Activated naive CD8-positive, alpha-beta T cell treated with anti-CD3 and anti-CD28 coated beads, Interleukin-2, amount 50 U/mL, for 16 hours (primary cell): ENCODE data around the gene IGF2BP3.

ENCODE experiments used
- DNase-seq: peaks from one replicate; pipeline ENCODE4 v3.0.0-alpha.2; 2020; ENCODE audit warnings: low read depth, low spot score

Gene IGF2BP3

DNA sequence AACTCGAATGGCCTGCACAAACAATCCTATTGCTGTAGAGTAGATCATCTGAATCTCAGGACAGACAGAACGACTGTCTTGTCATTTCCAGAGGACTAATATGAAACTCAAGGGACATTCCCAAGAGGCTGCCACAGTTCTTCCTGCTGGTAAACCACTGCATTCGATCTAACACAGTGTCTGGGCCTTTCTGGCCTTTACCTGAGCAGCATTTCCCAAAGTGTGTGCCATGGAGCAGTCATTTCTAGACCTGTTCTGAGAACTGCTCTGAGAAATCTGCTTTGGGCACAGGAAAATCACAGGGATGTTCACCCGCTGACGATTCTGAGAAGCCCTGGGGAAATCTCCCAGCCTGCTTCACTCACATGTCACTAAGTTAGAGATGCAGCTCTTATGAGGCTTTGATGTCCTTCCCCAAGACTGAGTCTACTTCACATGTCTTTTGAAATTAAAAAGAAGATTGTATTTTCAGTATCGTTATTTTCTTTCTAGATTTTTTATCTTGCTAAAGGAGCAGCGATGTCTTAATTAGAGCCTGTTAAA is 205.3 kb downstream of the IGF2BP3 start:
- no peak for DNase-seq

DNA sequence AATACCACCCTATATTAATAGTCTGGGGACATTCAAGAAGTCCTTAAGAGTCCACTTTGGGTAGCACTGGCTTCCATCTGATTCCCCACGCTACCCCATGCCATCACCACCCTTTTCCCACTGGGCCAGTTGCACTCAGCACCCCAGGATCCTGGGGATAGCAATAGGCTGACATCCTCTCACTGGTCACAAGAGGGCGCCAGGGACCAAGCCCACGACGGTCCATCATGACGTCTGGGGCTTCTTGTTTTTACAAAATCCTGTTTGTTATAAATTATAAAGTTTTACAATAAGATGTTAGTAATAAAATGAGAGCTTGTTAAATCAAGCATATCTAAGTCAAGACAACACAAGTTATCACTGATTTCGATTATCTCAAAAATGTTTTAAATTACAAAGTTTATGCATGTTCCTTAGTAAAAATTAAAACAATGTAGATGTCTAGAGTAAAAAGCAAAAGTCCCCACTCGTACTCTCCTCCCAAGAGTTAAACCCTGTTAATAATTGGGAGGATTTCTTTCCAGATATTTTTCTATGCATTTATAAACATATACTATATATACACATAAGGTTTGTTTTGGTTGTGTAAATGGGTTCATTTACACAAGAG is 208.3 kb downstream of the IGF2BP3 start:
- DNase-seq = peak; percentile 17

DNA sequence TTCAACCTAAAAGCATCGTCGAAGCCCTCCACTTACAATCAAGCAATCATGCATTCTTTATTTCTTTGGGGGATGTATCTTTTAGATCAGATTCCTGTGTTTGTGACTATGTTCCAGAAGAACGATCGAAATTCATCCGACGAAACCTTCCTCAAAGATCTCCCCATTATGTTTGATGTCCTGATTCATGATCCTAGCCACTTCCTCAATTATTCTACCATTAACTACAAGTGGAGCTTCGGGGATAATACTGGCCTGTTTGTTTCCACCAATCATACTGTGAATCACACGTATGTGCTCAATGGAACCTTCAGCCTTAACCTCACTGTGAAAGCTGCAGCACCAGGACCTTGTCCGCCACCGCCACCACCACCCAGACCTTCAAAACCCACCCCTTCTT is 209.9 kb downstream of the IGF2BP3 start:
- DNase-seq = no peak
